CD4-positive, alpha-beta T cell treated with Interleukin-17A for 4 hours (primary cell): ENCODE data around the gene EZR.

ENCODE experiments used
- DNase-seq: peaks from one replicate; pipeline ENCODE4 v3.0.0-alpha.2; 2020; ENCODE audit warnings: mixed read lengths

Gene EZR

DNA sequence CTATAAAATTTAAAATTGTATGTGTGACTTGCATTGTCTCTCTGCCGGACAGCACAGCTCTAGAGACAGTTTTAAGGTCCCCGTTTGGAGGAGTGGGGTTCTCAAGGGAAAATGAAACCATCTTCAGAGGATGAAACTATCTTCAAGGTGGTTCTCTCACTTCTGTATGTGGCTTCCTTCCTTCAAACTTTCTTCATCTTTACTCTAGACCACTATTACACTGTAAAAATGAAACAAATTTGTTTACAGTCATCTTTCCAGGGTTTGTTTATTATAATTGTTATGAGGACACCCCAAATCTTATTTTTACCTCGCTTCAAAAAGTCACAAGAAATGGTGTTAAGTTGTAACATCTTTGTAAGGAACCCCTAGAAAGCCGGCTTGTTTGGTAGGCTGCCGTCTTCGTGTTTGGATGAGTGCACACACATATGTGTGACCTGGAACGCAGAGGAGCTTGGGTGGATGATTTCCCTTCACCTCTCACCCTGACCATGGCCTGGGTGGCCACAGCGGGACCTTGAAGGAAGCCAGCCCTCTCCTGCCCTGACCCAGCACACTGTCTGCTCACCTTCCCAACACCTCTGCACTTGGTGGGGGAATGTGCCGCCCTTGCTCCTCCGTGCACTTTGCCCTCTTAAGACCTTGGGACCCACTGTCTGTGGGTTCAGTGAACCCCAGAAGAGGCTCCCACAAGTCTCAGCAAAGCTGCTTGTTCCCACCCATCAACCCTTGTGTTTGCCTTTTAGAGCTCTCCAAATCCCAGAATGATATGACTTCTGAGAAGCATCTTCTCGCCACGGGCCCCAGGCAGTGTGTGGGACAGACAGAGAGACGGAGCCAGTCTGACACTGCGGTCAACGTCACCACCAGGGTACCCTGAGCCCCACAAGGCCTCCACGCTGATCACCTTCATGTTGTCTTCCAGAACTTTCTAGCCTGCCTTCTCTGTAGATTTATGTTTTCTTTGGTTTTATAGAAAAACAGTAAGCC lies 101.5 kb downstream of the EZR start:
- no peak for DNase-seq
